Activated CD4-positive, alpha-beta T cell treated with anti-CD3 and anti-CD28 coated beads, Interleukin-2, amount 10 ng/mL, durations not matched to agents 7 days and 5 days (primary cell): ENCODE data around the gene PDE10A. TPM values are rescaled to one million over a fixed set of nuclear protein-coding genes. Genes with fewer than 3 reads are reported as not detected.
"Not testable (repeated sequence)": the region's sequence is repeated elsewhere in the genome, so short reads cannot be mapped to it uniquely, and the experiment has no call there.

Source experiments
- CTCF ChIA-PET: fragments of 350-600 bp; sonication (Branson Sonifier 250); formaldehyde crosslinking; loops from one replicate; lab custom pipeline; 2021; ENCODE audit warnings: antibody characterized with exemption; lab: Charles Lee
- POLR2A ChIA-PET: fragments of 350-600 bp; sonication (Branson Sonifier 250); formaldehyde crosslinking; loops from one replicate; lab custom pipeline; 2021; ENCODE audit warnings: antibody characterized with exemption; lab: Charles Lee
- DNase-seq: peaks from one replicate; pipeline ENCODE4 v3.0.0-alpha.2; 2020
- H3K27ac Mint-ChIP-seq: one replicate; pipeline ENCODE4 v1.8.0; 2021; ENCODE audit warnings: mild to moderate bottlenecking, moderate library complexity, mixed read lengths
- H3K27me3 Mint-ChIP-seq: one replicate; pipeline ENCODE4 v1.8.0; 2021; ENCODE audit warnings: mixed read lengths
- H3K36me3 Mint-ChIP-seq: one replicate; pipeline ENCODE4 v1.8.0; 2021; ENCODE audit warnings: low read depth, mixed read lengths
- H3K4me1 Mint-ChIP-seq: one replicate; pipeline ENCODE4 v1.8.0; 2021; ENCODE audit warnings: mixed read lengths
- H3K4me3 Mint-ChIP-seq: one replicate; pipeline ENCODE4 v1.8.0; 2021; ENCODE audit warnings: mild to moderate bottlenecking, moderate library complexity, mixed read lengths
- H3K9me3 Mint-ChIP-seq: one replicate; pipeline ENCODE4 v1.8.0; 2021; ENCODE audit warnings: mixed read lengths
- total RNA-seq, 2 experiments: library from RNA; stranded (reverse); gene quantifications; one replicate each; pipeline ENCODE4 v1.2.3, GENCODE V29; 2021

PDE10A gene
- total RNA-seq, 2 experiments from 2014 or later: not detected

- H3K4me3 Mint-ChIP-seq: no peak overlapping the region
- H3K36me3 Mint-ChIP-seq: no peaks in the 10 kb centered on the region
- ChIA-PET CTCF (no interaction called here), POLR2A (no interaction called here)
- no peak overlapping the region for H3K27ac Mint-ChIP-seq
- DNase-seq: no peak
- no peaks in the 10 kb centered on the region for H3K9me3 Mint-ChIP-seq
- no peaks in the 10 kb centered on the region for H3K4me1 Mint-ChIP-seq
- no peaks in the 10 kb centered on the region for H3K27me3 Mint-ChIP-seq
These were observed 38.0 kb downstream of the PDE10A start for GRCh38 chr6:165624871-165625639.

GRCh38 chr6:165621940-165622339 is 41.1 kb downstream of the PDE10A start:
- no peak for DNase-seq
- H3K4me1 Mint-ChIP-seq: no peaks in the 10 kb centered on the region
- ChIA-PET CTCF (no interaction called here), POLR2A (no interaction called here)
- no peaks in the 10 kb centered on the region for H3K36me3 Mint-ChIP-seq
- no peaks in the 10 kb centered on the region for H3K27me3 Mint-ChIP-seq
- H3K4me3 Mint-ChIP-seq: no peak overlapping the region
- no peak overlapping the region for H3K27ac Mint-ChIP-seq
- H3K9me3 Mint-ChIP-seq: no peaks in the 10 kb centered on the region

- H3K4me1 Mint-ChIP-seq, H3K27me3 Mint-ChIP-seq, DNase-seq, H3K4me3 Mint-ChIP-seq, H3K27ac Mint-ChIP-seq, H3K9me3 Mint-ChIP-seq, H3K36me3 Mint-ChIP-seq, CTCF ChIA-PET, POLR2A ChIA-PET: not testable (repeated sequence)
These were observed 44.1 kb downstream of the PDE10A start for GRCh38 chr6:165618891-165619290.

GRCh38 chr6:165618241-165618640 is 44.8 kb downstream of the PDE10A start:
- no peaks in the 10 kb centered on the region for H3K36me3 Mint-ChIP-seq
- no peaks in the 10 kb centered on the region for H3K4me1 Mint-ChIP-seq
- no peaks in the 10 kb centered on the region for H3K9me3 Mint-ChIP-seq
- no peak overlapping the region for H3K27ac Mint-ChIP-seq
- DNase-seq: no peak
- no peak overlapping the region for H3K4me3 Mint-ChIP-seq
- ChIA-PET CTCF (no interaction called here), POLR2A (no interaction called here)
- H3K27me3 Mint-ChIP-seq: no peaks in the 10 kb centered on the region

GRCh38 chr6:165617528-165617927 is 45.5 kb downstream of the PDE10A start:
- no peaks in the 10 kb centered on the region for H3K36me3 Mint-ChIP-seq
- H3K4me3 Mint-ChIP-seq: no peak overlapping the region
- ChIA-PET CTCF (interaction anchor here (1.1 kb wide), 1 partner anchor 21 kb away, joined by 3 read pairs; no protein-coding TSS in a partner anchor), POLR2A (no interaction called here)
- no peaks in the 10 kb centered on the region for H3K4me1 Mint-ChIP-seq
- no peak overlapping the region for H3K27ac Mint-ChIP-seq
- no peaks in the 10 kb centered on the region for H3K27me3 Mint-ChIP-seq
- no peak for DNase-seq
- H3K9me3 Mint-ChIP-seq: no peaks in the 10 kb centered on the region

- H3K4me1 Mint-ChIP-seq: no peaks in the 10 kb centered on the region
- no peak overlapping the region for H3K27ac Mint-ChIP-seq
- no peaks in the 10 kb centered on the region for H3K27me3 Mint-ChIP-seq
- H3K9me3 Mint-ChIP-seq: no peaks in the 10 kb centered on the region
- no peak overlapping the region for H3K4me3 Mint-ChIP-seq
- no peaks in the 10 kb centered on the region for H3K36me3 Mint-ChIP-seq
- no peak for DNase-seq
- ChIA-PET CTCF (no interaction called here), POLR2A (no interaction called here)
These were observed 46.9 kb downstream of the PDE10A start for GRCh38 chr6:165616116-165616515.

GRCh38 chr6:165615636-165616035 is 47.4 kb downstream of the PDE10A start:
- H3K27me3 Mint-ChIP-seq: no peaks in the 10 kb centered on the region
- CTCF ChIA-PET: no interaction called here
- no peak for DNase-seq

GRCh38 chr6:165611294-165611693 is 51.7 kb downstream of the PDE10A start:
- POLR2A ChIA-PET: no interaction called here
- H3K27me3 Mint-ChIP-seq: no peaks in the 10 kb centered on the region
- H3K36me3 Mint-ChIP-seq: no peaks in the 10 kb centered on the region
- H3K4me3 Mint-ChIP-seq: no peak overlapping the region
- H3K4me1 Mint-ChIP-seq: no peaks in the 10 kb centered on the region
- H3K27ac Mint-ChIP-seq: no peak overlapping the region
- peaks cover 2% of the 10 kb centered on the region for H3K9me3 Mint-ChIP-seq
- no peak for DNase-seq
- CTCF ChIA-PET: no interaction called here

More at GRCh38 chr6:165615636-165616035, 47.4 kb downstream of the PDE10A start:
- POLR2A ChIA-PET: no interaction called here
- H3K27ac Mint-ChIP-seq: no peak overlapping the region
- no peaks in the 10 kb centered on the region for H3K4me1 Mint-ChIP-seq
- no peaks in the 10 kb centered on the region for H3K36me3 Mint-ChIP-seq
- peaks cover 2% of the 10 kb centered on the region for H3K9me3 Mint-ChIP-seq
- no peak overlapping the region for H3K4me3 Mint-ChIP-seq

- H3K4me3 Mint-ChIP-seq, POLR2A ChIA-PET, DNase-seq, H3K36me3 Mint-ChIP-seq, CTCF ChIA-PET, H3K9me3 Mint-ChIP-seq, H3K27me3 Mint-ChIP-seq, H3K27ac Mint-ChIP-seq, H3K4me1 Mint-ChIP-seq: not testable (repeated sequence)
These were observed 54.5 kb downstream of the PDE10A start for GRCh38 chr6:165608577-165608976.

- no peak for DNase-seq
- POLR2A ChIA-PET: no interaction called here
These were observed 56.4 kb downstream of the PDE10A start for GRCh38 chr6:165606740-165607008.

GRCh38 chr6:165605901-165606739 is 56.9 kb downstream of the PDE10A start:
- Mint-ChIP-seq H3K36me3 (no peaks in the 10 kb centered on the region), H3K27ac (no peak overlapping the region), H3K27me3 (no peaks in the 10 kb centered on the region), H3K9me3 (peaks cover 2% of the 10 kb centered on the region), H3K4me3 (no peak overlapping the region), H3K4me1 (no peaks in the 10 kb centered on the region)
- CTCF ChIA-PET: no interaction called here
- DNase-seq: no peak
- POLR2A ChIA-PET: no interaction called here

More at GRCh38 chr6:165606740-165607008, 56.4 kb downstream of the PDE10A start:
- peaks cover 2% of the 10 kb centered on the region for H3K9me3 Mint-ChIP-seq
- no peaks in the 10 kb centered on the region for H3K36me3 Mint-ChIP-seq
- H3K27me3 Mint-ChIP-seq: no peaks in the 10 kb centered on the region
- H3K4me3 Mint-ChIP-seq: no peak overlapping the region
- CTCF ChIA-PET: no interaction called here
- no peaks in the 10 kb centered on the region for H3K4me1 Mint-ChIP-seq
- no peak overlapping the region for H3K27ac Mint-ChIP-seq

- no peak for DNase-seq
- Mint-ChIP-seq H3K9me3 (no peaks in the 10 kb centered on the region), H3K27ac (no peak overlapping the region), H3K27me3 (no peaks in the 10 kb centered on the region), H3K36me3 (no peaks in the 10 kb centered on the region), H3K4me3 (no peak overlapping the region), H3K4me1 (no peaks in the 10 kb centered on the region)
- ChIA-PET POLR2A (no interaction called here), CTCF (no interaction called here)
These were observed 57.7 kb downstream of the PDE10A start for GRCh38 chr6:165605182-165605875.

GRCh38 chr6:165602291-165602690 is 60.8 kb downstream of the PDE10A start:
- no peaks in the 10 kb centered on the region for H3K4me1 Mint-ChIP-seq
- H3K27me3 Mint-ChIP-seq: no peaks in the 10 kb centered on the region
- H3K4me3 Mint-ChIP-seq: no peak overlapping the region
- ChIA-PET CTCF (no interaction called here), POLR2A (no interaction called here)
- no peak overlapping the region for H3K27ac Mint-ChIP-seq
- H3K36me3 Mint-ChIP-seq: no peaks in the 10 kb centered on the region
- DNase-seq: no peak
- H3K9me3 Mint-ChIP-seq: no peaks in the 10 kb centered on the region
